ENCODE measurements around the gene DUSP6. TPM values are rescaled to one million over a fixed set of nuclear protein-coding genes. Genes with fewer than 3 reads are reported as not detected.

The DUSP6 gene
- total and polyA plus RNA-seq, 9 of the 15 experiments (the other 6 are each of a cell fraction or from before 2014, with no cell fraction given) = 0.04 to 0.60 (median 0.08) TPM; not detected in 2

DNA sequence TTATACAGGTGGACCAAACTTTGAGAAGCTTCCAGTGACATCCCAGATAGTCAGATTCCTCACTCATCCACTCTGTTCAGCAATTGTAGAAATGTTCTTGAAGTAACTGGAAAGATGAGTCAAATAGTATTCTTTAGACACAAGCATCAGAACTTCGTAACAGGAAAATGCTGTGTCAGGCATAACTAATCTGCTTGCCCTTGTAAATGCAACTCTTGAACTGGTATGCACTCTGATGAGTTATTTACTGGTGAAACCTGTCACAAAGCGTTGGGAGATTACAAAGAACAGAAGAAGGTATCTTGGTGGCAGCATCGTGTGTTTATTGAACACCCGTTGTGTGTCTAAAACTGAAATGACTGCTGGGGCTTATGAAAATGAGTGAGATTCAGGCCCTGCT is 10.8 kb upstream of the DUSP6 start:
- WGBS (ENCODE audit: insufficient coverage, low coverage, missing lambda C conversion rate) = 2% methylated on average over 4 of the region's 4 CpGs
- no peak for ATAC-seq
- no TSS peak for BruUV-seq (replicated peaks)
- no peak overlapping the region for H3K4me2 ChIP-seq (ENCODE audit: insufficient read depth, low read length)
- no peak for DNase-seq (ENCODE audit: extremely low read depth in 1 of 4, low spot score in 3 of 4)
- peaks cover 4% of the 10 kb centered on the region in 2 experiments; a peak in 3 of 5 replicates for H3K27me3 ChIP-seq (ENCODE audit: control insufficient read depth in 2 of 2, insufficient read depth in 2 of 2, low read length in 2 of 2)
- CTCF ChIA-PET (ENCODE audit: low intra/inter-chr PET ratio) = no interaction called here
- H3K4me1 ChIP-seq (replicated peaks in 1 of 2; ENCODE audit: control insufficient read depth in 2 of 2, insufficient read depth in 2 of 2, low read length in 2 of 2) = no peaks in the 10 kb centered on the region
- intact Hi-C loops (cut with micrococcal nuclease) (no loop called here), in situ Hi-C loops (cut with MboI) (no loop called here)
- H3K9ac ChIP-seq (ENCODE audit: insufficient read depth in 1 of 2, low read depth in 2 of 2, low read length in 2 of 2) = no peak overlapping the region
- H3K9me1 ChIP-seq (ENCODE audit: control insufficient read depth, insufficient read depth, low read length) = no peaks in the 10 kb centered on the region
- no peaks in the 10 kb centered on the region for H3K9me3 ChIP-seq (replicated peaks; ENCODE audit: control insufficient read depth, insufficient read depth, low read depth, low read length)
- TF ChIP-seq, protein P1, sequence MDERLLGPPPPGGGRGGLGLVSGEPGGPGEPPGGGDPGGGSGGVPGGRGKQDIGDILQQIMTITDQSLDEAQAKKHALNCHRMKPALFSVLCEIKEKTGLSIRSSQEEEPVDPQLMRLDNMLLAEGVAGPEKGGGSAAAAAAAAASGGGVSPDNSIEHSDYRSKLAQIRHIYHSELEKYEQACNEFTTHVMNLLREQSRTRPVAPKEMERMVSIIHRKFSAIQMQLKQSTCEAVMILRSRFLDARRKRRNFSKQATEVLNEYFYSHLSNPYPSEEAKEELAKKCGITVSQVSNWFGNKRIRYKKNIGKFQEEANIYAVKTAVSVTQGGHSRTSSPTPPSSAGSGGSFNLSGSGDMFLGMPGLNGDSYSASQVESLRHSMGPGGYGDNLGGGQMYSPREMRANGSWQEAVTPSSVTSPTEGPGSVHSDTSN (CRISPR knock-in tag; IDR thresholded peaks at IDR 0.05; ENCODE audit: low read depth) = no peak
- TF ChIP-seq, protein P1 (tag; conservative IDR thresholded peaks at IDR 0.05; ENCODE audit: low read depth) = peak; percentile 77
- TF ChIP-seq MEIS2 (IDR thresholded peaks at IDR 0.05; ENCODE audit: partially characterized antibody) (peak; percentile 15), POLR2B (IDR thresholded peaks at IDR 0.05; ENCODE audit: low read depth, partially characterized antibody) (no peak), ZNF316 (IDR thresholded peaks at IDR 0.05) (peak; percentile 89), MAFF (IDR thresholded peaks at IDR 0.05; ENCODE audit: low read length) (peak; percentile 69; the same call in 1 of the 2 replicates), HINFP (tag; conservative IDR thresholded peaks at IDR 0.05; ENCODE audit: low read depth) (no peak), MAFG (tag; conservative IDR thresholded peaks at IDR 0.05) (peak; percentile 95), BACH1 (tag; IDR thresholded peaks at IDR 0.05) (peak; percentile 29; the same call in 1 of the 2 replicates), ZNF134 (CRISPR knock-in tag; conservative IDR thresholded peaks at IDR 0.05) (no peak), MAFK (IDR thresholded peaks at IDR 0.05; ENCODE audit: low read length) (peak; percentile 74), C11orf30 (IDR thresholded peaks at IDR 0.05; ENCODE audit: low read depth) (peak; percentile 83)
- TF ChIP-seq, protein P2, sequence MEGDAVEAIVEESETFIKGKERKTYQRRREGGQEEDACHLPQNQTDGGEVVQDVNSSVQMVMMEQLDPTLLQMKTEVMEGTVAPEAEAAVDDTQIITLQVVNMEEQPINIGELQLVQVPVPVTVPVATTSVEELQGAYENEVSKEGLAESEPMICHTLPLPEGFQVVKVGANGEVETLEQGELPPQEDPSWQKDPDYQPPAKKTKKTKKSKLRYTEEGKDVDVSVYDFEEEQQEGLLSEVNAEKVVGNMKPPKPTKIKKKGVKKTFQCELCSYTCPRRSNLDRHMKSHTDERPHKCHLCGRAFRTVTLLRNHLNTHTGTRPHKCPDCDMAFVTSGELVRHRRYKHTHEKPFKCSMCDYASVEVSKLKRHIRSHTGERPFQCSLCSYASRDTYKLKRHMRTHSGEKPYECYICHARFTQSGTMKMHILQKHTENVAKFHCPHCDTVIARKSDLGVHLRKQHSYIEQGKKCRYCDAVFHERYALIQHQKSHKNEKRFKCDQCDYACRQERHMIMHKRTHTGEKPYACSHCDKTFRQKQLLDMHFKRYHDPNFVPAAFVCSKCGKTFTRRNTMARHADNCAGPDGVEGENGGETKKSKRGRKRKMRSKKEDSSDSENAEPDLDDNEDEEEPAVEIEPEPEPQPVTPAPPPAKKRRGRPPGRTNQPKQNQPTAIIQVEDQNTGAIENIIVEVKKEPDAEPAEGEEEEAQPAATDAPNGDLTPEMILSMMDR (IDR thresholded peaks at IDR 0.05 in 2 of 3, conservative IDR thresholded peaks at IDR 0.05 in 1 of 3; ENCODE audit: insufficient read depth in 2 of 3, low read depth in 1 of 3, low read length in 3 of 3) = no peak
- TF ChIP-seq, protein P3, sequence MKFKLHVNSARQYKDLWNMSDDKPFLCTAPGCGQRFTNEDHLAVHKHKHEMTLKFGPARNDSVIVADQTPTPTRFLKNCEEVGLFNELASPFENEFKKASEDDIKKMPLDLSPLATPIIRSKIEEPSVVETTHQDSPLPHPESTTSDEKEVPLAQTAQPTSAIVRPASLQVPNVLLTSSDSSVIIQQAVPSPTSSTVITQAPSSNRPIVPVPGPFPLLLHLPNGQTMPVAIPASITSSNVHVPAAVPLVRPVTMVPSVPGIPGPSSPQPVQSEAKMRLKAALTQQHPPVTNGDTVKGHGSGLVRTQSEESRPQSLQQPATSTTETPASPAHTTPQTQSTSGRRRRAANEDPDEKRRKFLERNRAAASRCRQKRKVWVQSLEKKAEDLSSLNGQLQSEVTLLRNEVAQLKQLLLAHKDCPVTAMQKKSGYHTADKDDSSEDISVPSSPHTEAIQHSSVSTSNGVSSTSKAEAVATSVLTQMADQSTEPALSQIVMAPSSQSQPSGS (CRISPR knock-in tag; IDR thresholded peaks at IDR 0.05) = no peak
- POLR2A ChIA-PET = no interaction called here
- no peaks in the 10 kb centered on the region for H4K20me1 ChIP-seq (replicated peaks; ENCODE audit: control insufficient read depth, insufficient read depth, low read length)
- no peak for FAIRE-seq
- H3K36me3 ChIP-seq (ENCODE audit: control insufficient read depth, insufficient read depth, low read length) = no peaks in the 10 kb centered on the region
- H3K79me2 ChIP-seq (ENCODE audit: control insufficient read depth, insufficient read depth, low read length) = no peaks in the 10 kb centered on the region
- H2AFZ ChIP-seq (ENCODE audit: low read depth, low read length) = no peak overlapping the region
- no peak overlapping the region for H3K27ac ChIP-seq (ENCODE audit: extremely low read depth, low read depth, low read length)
- H3K4me3 ChIP-seq = no peak overlapping the region

Measured in K562 (cell line).